GM18861 (cell line): ENCODE data around the gene MUC5B.
"Not testable (repeated sequence)": the region's sequence is repeated elsewhere in the genome, so short reads cannot be mapped to it uniquely, and the experiment has no call there.

Experiments used
- ATAC-seq: cut with Tn5 transposase; IDR thresholded peaks from one replicate; pipeline ENCODE4 v1.9.1; 2021; ENCODE audit not compliant: unreplicated experiment

The MUC5B gene

GRCh38 chr11:1222491-1223345 lies at the start of gene MUC5B:
TSS of gene MUC5B (plus strand) at chr11:1223066. CDS start at chr11:1223124, 58 bp downstream.
- ATAC-seq, result no peak

- not testable (repeated sequence) for ATAC-seq
Measured at GRCh38 chr11:1173396-1173795, 49.5 kb upstream of the MUC5B start.

GRCh38 chr11:1174441-1175370 lies 48.2 kb upstream of the MUC5B start:
- no peak for ATAC-seq

- no peak for ATAC-seq
Measured at GRCh38 chr11:1175461-1176223, 47.2 kb upstream of the MUC5B start.

GRCh38 chr11:1176224-1177019 lies 46.4 kb upstream of the MUC5B start:
- no peak for ATAC-seq

GRCh38 chr11:1177020-1177770 lies 45.7 kb upstream of the MUC5B start:
- no peak for ATAC-seq

- no peak for ATAC-seq
Measured at GRCh38 chr11:1177771-1178090, 45.1 kb upstream of the MUC5B start.

GRCh38 chr11:1178201-1178885 lies 44.5 kb upstream of the MUC5B start:
- no peak for ATAC-seq

- no peak for ATAC-seq
Measured at GRCh38 chr11:1178906-1179305, 44.0 kb upstream of the MUC5B start.

GRCh38 chr11:1179641-1180040 lies 43.2 kb upstream of the MUC5B start:
- ATAC-seq, result no peak

GRCh38 chr11:1180171-1180570 lies 42.7 kb upstream of the MUC5B start:
- ATAC-seq, result no peak

- no peak for ATAC-seq
Measured at GRCh38 chr11:1180947-1181391, 41.9 kb upstream of the MUC5B start.

- ATAC-seq, result no peak
Measured at GRCh38 chr11:1181420-1181819, 41.4 kb upstream of the MUC5B start.

- ATAC-seq, result no peak
Measured at GRCh38 chr11:1181853-1182535, 40.9 kb upstream of the MUC5B start.

- not testable (repeated sequence) for ATAC-seq
Measured at GRCh38 chr11:1184139-1184538, 38.7 kb upstream of the MUC5B start.

- ATAC-seq, result not testable (repeated sequence)
Measured at GRCh38 chr11:1188451-1189130, 34.3 kb upstream of the MUC5B start.

- ATAC-seq, result not testable (repeated sequence)
Measured at GRCh38 chr11:1189816-1190215, 33.0 kb upstream of the MUC5B start.
